GM19025 (cell line): ENCODE data around the gene MSRB2.
A peak's percentile ranks its signal among the peaks of the same experiment; 100 is the strongest.
"Not testable (repeated sequence)": the region's sequence is repeated elsewhere in the genome, so short reads cannot be mapped to it uniquely, and the experiment has no call there.

Experiments
- ATAC-seq: cut with Tn5 transposase; IDR thresholded peaks from one replicate; pipeline ENCODE4 v1.9.1; 2021; ENCODE audit warnings: mild to moderate bottlenecking, low read depth, moderate library complexity; ENCODE audit not compliant: unreplicated experiment

MSRB2 gene

DNA sequence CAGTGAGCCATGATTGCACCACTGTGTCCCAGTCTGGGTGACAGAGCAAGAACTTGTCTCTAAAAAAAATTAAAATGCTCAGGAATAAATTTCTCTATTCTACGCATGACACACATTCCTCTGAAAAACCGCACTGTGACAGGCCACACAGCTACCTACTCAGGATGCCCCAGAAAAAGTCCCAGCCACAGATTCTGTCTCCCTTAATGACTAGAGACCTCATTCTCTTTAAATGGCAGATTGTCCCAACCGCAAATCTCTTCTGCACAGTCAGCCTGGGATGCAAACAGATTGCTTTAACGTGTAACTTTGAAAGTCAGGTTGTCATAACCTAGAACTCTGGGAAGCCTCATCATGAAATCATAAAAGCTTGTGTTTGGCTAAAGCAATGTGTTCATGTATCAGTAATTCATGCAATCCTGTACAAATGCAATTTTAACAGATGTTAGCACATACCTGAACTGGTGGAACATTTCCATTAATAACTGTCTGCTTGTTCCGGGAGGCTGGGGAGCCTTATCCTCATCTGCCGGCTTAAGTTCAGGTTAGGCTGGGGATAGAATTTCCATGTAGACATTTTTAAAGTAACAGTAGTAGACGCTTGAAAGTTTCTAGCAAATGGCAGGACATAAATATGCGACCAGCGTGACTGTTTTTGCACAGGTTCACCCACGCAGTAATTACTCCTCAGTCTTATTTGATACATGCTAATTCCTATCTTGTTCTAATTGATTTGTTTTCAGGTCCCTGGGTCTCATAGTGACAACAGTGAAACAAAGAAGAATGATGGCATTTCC lies 26.2 kb upstream of the MSRB2 start:
- ATAC-seq, result peak; percentile 47

DNA sequence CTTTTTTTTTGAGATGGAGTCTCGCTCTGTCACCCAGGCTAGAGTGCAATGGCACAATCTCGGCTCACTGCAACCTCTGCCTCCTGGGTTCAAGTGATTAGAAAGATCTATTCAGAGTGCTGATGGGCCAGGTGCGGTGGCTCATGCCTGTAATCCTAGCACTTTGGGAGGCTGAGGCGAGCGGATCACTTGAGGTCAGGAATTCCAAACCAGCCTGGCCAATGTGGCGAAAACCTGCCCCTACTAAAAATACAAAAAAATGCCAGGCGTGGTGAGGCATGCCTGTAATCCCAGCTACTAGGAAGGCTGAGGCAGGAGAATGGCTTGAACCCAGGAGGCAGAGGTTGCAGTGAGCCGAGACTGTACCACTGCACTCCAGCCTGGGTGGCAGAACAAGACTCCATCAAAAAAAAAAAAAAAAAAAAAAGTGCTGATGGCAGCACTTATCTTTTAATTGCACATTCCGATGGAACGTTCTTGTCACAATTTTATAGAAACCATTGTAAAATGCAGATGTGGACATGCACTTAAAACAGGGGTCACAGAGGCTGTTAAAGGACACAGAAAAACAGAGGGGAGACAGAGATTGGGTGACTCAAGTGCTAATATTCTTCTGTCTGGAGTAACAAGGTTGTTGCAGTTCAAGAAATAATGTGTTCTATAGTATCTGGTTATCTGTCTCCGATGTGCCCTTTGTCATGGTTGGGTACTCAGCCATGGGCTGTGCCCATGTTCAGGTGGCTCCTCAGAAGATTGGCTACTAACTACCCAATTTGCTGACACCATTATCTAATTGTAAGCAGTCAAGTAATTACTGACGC lies 25.1 kb upstream of the MSRB2 start:
- not testable (repeated sequence) for ATAC-seq

GRCh38 chr10:23070913-23071218 lies 24.5 kb upstream of the MSRB2 start:
- no peak for ATAC-seq

- ATAC-seq, result not testable (repeated sequence)
These were observed 22.8 kb upstream of the MSRB2 start for GRCh38 chr10:23072593-23072992.

- ATAC-seq, result no peak
These were observed 21.9 kb upstream of the MSRB2 start for GRCh38 chr10:23073527-23073926.

GRCh38 chr10:23075672-23076071 lies 19.7 kb upstream of the MSRB2 start:
- no peak for ATAC-seq

DNA sequence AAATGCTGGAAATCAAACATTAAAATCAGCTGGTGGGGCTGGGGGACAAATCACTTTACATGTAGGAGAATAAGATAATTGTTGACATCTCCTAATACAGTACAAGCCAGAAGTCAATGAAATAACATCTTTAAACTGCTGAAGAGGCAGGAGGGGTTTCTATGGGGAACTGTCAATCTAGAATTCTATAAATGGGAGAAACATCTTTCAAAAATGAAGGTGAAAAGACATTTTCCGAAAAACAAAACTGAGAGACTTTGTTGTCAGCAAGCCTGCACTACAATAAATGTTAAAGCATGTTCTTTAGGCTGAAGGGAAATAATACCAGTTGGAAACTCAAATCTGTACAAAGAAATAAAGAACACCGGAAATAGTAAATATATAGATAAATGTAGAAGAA lies 17.3 kb upstream of the MSRB2 start:
- ATAC-seq, result no peak

DNA sequence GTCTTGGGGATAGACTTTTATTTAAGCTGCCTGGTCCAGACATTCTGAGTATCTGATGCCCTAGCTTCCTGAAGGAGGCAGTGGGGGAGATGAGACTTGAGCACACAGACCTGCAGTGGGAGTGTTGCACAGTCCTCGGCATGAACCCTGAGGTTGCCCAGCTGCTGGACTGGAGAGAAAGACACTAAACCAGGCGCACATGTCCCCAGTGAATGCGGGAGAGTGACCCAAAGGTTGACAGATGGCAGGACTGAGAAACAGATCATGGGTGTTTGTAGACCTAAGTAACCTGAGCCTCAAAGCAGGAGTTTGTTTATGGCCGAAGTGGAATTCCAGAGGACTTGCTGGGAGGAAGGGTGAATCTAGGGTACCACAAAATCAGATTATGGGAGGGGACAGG lies 15.7 kb upstream of the MSRB2 start:
- no peak for ATAC-seq

DNA sequence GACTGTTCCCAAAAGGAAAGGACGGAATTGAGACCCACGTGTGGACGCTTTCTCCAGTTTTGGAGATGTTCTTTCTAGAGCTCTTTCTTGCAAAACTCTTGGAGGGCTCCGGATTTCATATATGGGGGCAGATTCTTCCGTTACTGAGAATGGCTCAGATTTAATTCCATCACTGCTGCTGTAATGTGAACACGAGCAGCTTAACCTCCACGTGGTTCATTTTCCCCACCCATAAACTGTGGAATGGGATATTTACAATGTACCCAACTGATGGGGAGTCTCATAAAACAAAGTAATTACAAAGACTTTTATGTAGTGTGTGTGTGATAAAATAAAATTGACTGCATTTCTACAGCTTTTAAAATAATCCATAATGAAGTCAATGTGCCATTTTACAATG lies 15.1 kb upstream of the MSRB2 start:
- ATAC-seq, result no peak

DNA sequence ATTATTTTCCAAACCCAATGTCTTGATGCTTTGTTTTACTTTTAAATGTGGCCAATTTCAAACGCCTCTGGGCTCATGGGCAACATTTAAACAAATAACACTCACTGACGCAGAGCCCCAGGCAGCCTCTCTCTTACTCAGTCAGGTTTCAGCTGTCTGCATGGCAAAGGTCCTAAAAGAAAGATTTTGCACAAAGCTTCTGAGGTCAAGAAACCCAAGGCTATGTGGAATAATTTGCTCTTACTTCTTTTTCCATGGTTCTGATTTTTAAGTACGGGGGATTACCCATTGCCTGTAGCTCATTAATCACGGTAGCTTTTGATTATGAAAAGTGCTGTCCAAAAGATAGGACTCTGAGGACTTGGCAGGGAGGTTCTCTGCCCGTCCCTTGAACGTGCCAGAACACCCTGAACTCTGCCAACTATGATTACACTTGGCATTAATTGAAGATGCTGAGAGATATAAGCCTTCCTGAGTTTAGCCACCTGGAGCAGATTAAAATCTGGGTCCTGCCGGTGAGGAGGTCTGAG lies 14.1 kb upstream of the MSRB2 start:
- ATAC-seq, result no peak

GRCh38 chr10:23081891-23082290 lies 13.5 kb upstream of the MSRB2 start:
- no peak for ATAC-seq

GRCh38 chr10:23088609-23089008 lies 6.8 kb upstream of the MSRB2 start:
- ATAC-seq, result no peak

GRCh38 chr10:23094786-23095403 lies 484 bp upstream of the MSRB2 start:
- ATAC-seq, result no peak

DNA sequence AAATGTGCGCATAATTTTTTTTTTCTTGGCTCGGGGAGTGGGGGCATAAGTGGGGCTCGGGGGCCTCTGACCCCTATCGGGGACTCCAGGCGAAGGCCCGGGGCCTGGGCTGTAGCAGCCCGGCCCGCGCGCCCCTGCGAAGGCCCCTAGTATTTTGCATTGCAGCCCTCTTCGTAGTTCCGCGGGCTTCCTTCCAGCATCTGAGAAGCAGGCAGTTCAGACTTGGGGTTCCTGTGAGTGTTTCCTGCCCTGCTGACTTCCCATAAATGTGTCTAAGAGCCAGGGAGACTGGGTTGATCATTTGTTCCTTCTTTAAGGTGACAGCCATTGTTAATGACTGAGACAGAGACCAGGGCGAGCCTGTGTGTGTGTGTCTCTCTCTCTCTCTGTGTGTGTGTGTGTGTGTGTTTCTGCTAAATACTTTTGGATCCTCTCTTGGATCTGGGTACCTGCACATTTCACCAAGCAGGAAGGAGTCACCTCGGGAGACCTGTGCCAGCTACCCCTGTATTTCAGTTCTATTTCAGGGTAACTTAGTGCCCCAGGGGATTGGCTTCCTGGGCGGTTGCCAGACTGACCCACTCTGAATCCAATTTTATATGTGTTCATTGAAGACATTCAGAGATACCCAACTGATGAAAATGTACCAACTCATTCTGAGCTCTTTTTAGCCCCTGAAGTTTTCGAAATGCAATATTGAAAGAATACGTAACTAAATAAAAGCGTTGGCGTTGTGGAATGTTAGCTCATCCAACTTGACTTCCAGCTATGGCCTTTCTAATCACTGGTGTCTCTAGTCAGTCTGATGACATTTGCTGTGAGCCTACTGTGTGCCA lies 805 bp downstream of the MSRB2 start:
- ATAC-seq, result peak; percentile 35

- ATAC-seq, result no peak
These were observed 1.6 kb downstream of the MSRB2 start for GRCh38 chr10:23096802-23097549.

DNA sequence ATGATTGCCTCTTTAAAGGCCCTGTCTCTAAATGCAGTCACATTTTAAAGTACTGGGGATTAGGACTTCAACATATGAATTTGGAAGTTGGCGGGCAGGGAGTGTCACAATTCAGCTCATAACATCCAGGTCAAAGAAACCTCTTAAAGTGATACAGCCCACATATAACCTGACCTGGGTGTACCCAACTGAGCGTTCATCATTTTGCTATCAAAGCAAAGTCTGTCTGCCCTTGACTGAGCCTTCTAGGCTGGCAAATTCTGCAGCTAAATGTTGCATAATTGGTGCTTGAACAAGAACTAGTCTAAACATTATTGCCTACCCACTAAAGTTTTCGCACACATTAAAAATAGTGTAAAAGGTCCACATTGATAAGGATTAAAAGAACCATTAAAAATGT lies 3.7 kb downstream of the MSRB2 start:
- no peak for ATAC-seq

DNA sequence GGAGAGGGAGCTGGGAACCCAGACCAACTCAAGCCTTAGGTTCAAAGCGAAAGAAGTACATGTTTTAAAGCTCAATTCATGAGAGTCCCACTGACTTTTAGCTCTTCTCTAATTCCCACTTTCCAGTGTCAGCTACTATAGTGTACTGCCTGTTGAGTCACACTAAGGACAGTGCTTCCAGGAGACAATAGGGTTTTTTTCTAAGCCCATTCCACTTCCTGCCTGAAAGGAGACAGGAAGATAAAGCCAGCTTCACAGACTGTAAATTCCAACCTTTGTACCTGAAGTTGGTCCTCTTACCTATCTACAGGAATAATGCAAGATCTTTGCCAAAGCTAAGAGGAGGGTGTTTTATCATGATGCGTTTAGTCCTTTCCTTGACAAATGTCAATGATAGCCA lies 4.4 kb downstream of the MSRB2 start:
- ATAC-seq, result no peak

DNA sequence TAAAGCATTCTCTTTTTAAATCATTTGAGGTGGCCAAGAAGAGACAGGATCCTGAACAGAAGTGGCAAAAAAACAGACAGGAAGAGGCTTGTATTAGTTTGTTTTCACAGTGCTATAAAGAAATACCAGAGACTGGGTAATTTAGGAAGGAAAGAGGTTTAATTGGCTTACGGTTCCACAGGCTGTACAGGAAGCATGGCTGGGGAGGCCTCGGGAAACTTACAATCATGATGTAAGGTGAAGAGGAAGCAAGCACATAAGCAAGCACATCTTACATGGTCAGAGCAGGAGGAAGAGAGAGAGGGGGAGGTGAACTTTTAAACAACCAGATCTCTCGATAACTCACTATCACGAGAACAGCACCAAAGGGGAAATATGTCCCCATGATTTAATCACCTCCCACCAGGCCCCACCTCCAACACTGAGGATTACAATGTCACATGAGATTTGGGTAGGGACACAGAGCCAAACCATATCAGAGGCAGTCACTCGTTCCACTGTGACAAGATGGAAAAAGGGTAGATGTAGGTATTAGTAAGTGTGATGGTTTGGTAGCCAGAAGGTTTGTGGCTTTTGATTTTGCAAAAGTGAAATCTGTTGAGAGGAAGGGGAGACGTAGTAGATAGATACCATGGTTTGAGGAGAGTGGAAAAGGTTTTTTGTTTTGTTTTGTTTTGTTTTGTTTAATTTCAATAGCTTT lies 5.1 kb downstream of the MSRB2 start:
- no peak for ATAC-seq
